Cardiac atrium fibroblast (primary cell): ENCODE results near the gene FCN3. TPM values are rescaled to one million over a fixed set of nuclear protein-coding genes. Genes with fewer than 3 reads are reported as not detected.

ENCODE experiments used
- total RNA-seq: library from RNA; depleted of rRNA; stranded (reverse); fragments of >200 nt; gene quantifications from 2 replicates; pipeline ENCODE4 v1.2.3, GENCODE V29; 2015

FCN3 gene
- 0.49 TPM in 1 of 2 replicates, not detected in the other for total RNA-seq

GRCh38 chr1:27374362-27375086 is at the start of gene FCN3:
Gene FCN3 (minus strand): TSS chr1:27374824. CDS start chr1:27374818, 6 bp downstream.

DNA sequence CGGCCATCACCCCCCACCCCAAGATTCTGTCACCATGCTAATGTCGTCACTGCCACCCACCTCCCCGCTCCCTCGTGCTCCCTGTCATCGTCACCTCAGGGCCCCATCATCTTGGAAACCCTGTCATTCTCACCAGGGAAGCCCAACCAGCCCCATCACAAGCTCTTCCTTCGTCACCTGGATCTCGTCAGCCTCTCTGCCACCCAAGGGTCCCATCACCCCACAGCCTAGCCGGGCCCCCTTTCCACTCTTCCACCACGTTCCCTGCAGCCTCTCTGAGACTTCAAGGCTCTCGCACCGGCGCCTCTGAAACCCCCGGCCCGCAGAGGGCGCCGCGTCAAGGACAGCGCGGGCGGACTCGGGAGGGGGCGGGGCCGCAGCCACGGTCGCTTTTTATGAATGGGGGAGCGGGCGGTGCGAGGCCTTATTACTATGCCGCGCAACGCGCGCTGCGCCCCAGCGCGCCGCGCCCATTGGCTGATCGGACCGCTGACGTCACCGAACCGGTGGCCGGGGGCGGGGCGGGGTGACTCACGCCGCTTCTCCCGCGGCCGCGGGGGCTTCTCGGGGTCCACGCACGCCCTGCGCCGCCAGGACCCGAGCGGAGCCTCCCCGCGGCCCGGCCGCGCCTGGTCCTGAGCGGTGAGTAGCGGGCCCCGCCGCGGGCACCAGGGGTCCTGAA is 17.6 kb upstream of the FCN3 start, which contains the start of gene GPR3:
TSS of gene GPR3 (plus strand) at position 527 of the 682 bp plus-strand sequence. CDS start 1,177 bp downstream, outside the sequence.

GRCh38 chr1:27383039-27383605 is 8.5 kb upstream of the FCN3 start, which contains the start of gene CD164L2:
Gene CD164L2 (minus strand): TSS chr1:27383333. CDS start chr1:27383239, 94 bp downstream.

DNA sequence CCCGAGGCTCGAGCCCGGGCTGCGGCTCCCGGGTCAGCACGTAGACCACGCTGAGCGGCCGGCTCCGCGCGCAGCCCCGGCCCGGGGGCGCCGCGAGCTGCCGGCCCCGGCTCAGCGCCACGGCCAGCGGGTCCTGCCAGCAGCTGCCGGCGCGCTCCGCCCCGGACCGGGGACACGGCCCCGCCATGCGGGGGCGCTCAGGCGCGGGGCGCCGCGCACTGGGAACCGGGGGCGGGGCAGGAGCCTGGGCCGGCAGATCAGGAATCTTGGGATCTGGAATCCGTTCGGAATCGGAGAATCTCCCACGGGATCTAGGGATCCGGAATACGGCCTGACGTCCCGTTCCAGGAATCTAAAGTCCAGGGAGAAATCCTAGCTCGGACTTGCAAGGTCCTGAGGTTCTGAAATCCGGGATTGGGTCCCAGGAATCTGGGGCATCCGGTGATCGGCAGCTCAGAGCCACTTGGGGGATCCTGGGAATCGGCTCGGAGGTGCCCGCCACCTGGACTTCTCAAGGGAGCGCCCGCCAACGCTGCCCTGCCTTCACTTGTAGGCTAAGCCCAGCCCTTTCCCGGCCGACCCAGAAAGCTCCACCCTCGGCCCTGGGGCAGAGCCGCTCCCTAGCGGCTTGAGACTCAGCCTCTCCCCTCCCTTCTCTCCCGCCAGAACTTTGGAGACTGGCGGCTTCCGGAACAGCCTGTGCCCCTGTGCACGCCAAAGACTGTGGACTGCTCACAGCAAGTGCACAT is 8.0 kb downstream of the FCN3 start, which contains the start of gene MAP3K6:
TSS of gene MAP3K6 (minus strand) at position 551 of the 749 bp plus-strand sequence. CDS start at position 187, 364 bp downstream.

GRCh38 chr1:27341525-27342252 is 32.9 kb downstream of the FCN3 start, which contains the start of gene SYTL1:
Gene SYTL1 (plus strand): TSS chr1:27342022. CDS start chr1:27345335, 3,313 bp downstream.

DNA sequence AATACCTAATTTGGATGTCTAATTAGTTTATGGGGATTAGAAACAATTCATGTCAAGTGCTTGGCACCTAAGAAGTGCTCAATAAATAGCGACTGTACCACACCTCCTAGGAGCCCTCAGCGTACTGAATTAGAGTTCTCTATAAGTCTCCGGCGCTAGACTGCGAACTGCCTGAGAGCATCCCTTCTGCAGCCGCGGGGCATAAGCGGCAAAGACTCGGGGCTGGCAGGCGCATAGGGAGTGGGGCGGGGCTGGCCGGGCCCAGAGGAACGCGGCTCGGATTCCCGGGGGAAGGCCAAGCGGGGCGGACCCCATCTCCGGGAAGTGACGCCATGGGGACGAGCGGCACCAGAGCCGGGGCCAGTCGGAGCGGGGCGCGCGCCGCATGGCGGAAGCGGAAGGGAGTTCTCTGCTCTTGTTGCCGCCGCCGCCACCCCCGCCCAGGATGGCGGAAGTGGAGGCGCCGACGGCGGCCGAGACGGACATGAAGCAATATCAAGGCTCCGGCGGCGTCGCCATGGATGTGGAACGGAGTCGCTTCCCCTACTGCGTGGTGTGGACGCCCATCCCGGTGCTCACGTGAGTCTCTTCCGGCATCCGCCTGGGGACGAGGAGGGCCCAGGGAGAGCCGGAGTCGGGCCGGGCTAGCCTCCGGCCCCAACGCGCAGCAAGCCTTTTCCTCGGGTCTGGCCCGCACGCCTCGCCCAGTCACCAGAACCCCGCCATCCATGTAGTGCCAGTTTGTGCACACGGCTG is 52.6 kb downstream of the FCN3 start, which contains the start of gene TMEM222:
TSS of gene TMEM222 (plus strand) at position 351 of the 756 bp plus-strand sequence. CDS start at position 386, 35 bp downstream.

Other genes starting within 250 kb of the FCN3 start
- gene SLC9A1, start 219.7 kb downstream of the FCN3 start, total RNA-seq: 9.2 and 23.0 TPM in 2 replicates
- gene WDTC1, start 140.2 kb downstream of the FCN3 start, total RNA-seq: 14.8 and 23.5 TPM in 2 replicates
- gene TMEM222, start 52.7 kb downstream of the FCN3 start, total RNA-seq: 36.8 and 48.8 TPM in 2 replicates
- 0.65 TPM in 1 of 2 replicates, not detected in the other for gene SYTL1, start 32.8 kb downstream of the FCN3 start, total RNA-seq
- gene MAP3K6, start 7.9 kb downstream of the FCN3 start, total RNA-seq: 27.4 and 33.0 TPM in 2 replicates
- not detected in 2 replicates for gene CD164L2, start 8.5 kb upstream of the FCN3 start, total RNA-seq
- gene GPR3, start 17.8 kb upstream of the FCN3 start, total RNA-seq: 0.18 and 0.32 TPM in 2 replicates
- gene WASF2, start 115.3 kb upstream of the FCN3 start, total RNA-seq: 31.2 and 34.7 TPM in 2 replicates
- 15.3 and 18.3 TPM in 2 replicates for gene AHDC1, start 229.3 kb upstream of the FCN3 start, total RNA-seq